Neuronal stem cell (in vitro differentiated cells): ENCODE results near the gene HFE. TPM values are rescaled to one million over a fixed set of nuclear protein-coding genes. Genes with fewer than 3 reads are reported as not detected.

Experiments used
- DNase-seq: peaks from one replicate; pipeline ENCODE4 v3.0.0-alpha.2; 2013; ENCODE audit warnings: low spot score
- H2AFZ ChIP-seq: one replicate; pipeline ENCODE4 v1.6.1; 2013; ENCODE audit warnings: mild to moderate bottlenecking, low read length, inconsistent platforms
- H2AK5ac ChIP-seq: 2 replicates; pipeline ENCODE4 v1.6.1; 2013; ENCODE audit warnings: low read depth, mild to moderate bottlenecking, inconsistent platforms, low read length, moderate library complexity, mixed read lengths
- H2BK120ac ChIP-seq: 2 replicates; pipeline ENCODE4 v1.6.1; 2013; ENCODE audit warnings: low read depth, mild to moderate bottlenecking, inconsistent platforms, low read length, moderate library complexity, mixed read lengths
- H2BK12ac ChIP-seq: one replicate; pipeline ENCODE4 v1.6.1; 2013; ENCODE audit warnings: low read length, inconsistent platforms
- H2BK15ac ChIP-seq: 2 replicates; pipeline ENCODE4 v1.6.1; 2013; ENCODE audit warnings: mild to moderate bottlenecking, low read length, inconsistent platforms, mixed read lengths
- H2BK5ac ChIP-seq: one replicate; pipeline ENCODE4 v1.6.1; 2013; ENCODE audit warnings: inconsistent platforms, mild to moderate bottlenecking, low read length, moderate library complexity
- H3K14ac ChIP-seq: one replicate; pipeline ENCODE4 v1.6.1; 2013; ENCODE audit warnings: low read length, inconsistent platforms
- H3K18ac ChIP-seq: 2 replicates; pipeline ENCODE4 v1.6.1; 2013; ENCODE audit warnings: low read length, inconsistent platforms
- H3K23ac ChIP-seq: 2 replicates; pipeline ENCODE4 v1.6.1; 2013; ENCODE audit warnings: low read depth, mild to moderate bottlenecking, mixed read lengths, low read length, inconsistent platforms; ENCODE audit not compliant: poor library complexity
- H3K27ac ChIP-seq: replicated peaks from 3 replicates; pipeline ENCODE4 v1.5.1; 2013; ENCODE audit warnings: low read length, inconsistent platforms
- H3K27me3 ChIP-seq, 3 experiments: 2 replicates each; pipeline ENCODE4 v1.6.1; 2013; ENCODE audit warnings: low read length in 3 of 3, mild to moderate bottlenecking in 2 of 3, inconsistent platforms in 1 of 3, low read depth in 1 of 3, mixed read lengths in 1 of 3, moderate library complexity in 1 of 3; ENCODE audit not compliant: control insufficient read depth in 3 of 3, insufficient read depth in 3 of 3
- H3K36me3 ChIP-seq, 2 donors: replicated peaks in 1 of 2; 2 replicates each; pipeline ENCODE4 v1.6.1; 2013; ENCODE audit warnings: low read length in 2 of 2; ENCODE audit not compliant: control insufficient read depth in 2 of 2, insufficient read depth in 2 of 2
- H3K4ac ChIP-seq: 2 replicates; pipeline ENCODE4 v1.6.1; 2013; ENCODE audit warnings: inconsistent platforms, mild to moderate bottlenecking, low read length, moderate library complexity
- H3K4me1 ChIP-seq, 2 donors: 1 replicate in 1 of 2; 2 replicates in 1 of 2; pipeline ENCODE4 v1.6.1; 2013; ENCODE audit warnings: low read length in 2 of 2, low read depth in 1 of 2; ENCODE audit not compliant: control insufficient read depth in 2 of 2, insufficient read depth in 1 of 2
- H3K4me2 ChIP-seq: one replicate; pipeline ENCODE4 v1.6.1; 2013; ENCODE audit warnings: mild to moderate bottlenecking, low read length, inconsistent platforms; ENCODE audit not compliant: insufficient read depth, poor library complexity, severe bottlenecking
- H3K4me3 ChIP-seq, 2 donors: 2 replicates each; pipeline ENCODE4 v1.5.1; 2013; ENCODE audit warnings: low read length in 2 of 2, mild to moderate bottlenecking in 2 of 2, inconsistent platforms in 1 of 2, moderate library complexity in 1 of 2
- H3K79me1 ChIP-seq: one replicate; pipeline ENCODE4 v1.6.1; 2013; ENCODE audit warnings: low read depth, mild to moderate bottlenecking, inconsistent platforms, low read length, moderate library complexity
- H3K9ac ChIP-seq: one replicate; pipeline ENCODE4 v1.6.1; 2013; ENCODE audit warnings: mild to moderate bottlenecking, low read depth, low read length, inconsistent platforms; ENCODE audit not compliant: poor library complexity
- H3K9me3 ChIP-seq, 2 donors: replicated peaks in 1 of 2; 2 replicates each; pipeline versions ENCODE3 to v1.6.1; 2013; ENCODE audit warnings: low read length in 2 of 2, mild to moderate bottlenecking in 2 of 2, inconsistent platforms in 1 of 2, low read depth in 1 of 2, mixed read lengths in 1 of 2, moderate library complexity in 1 of 2; ENCODE audit not compliant: control insufficient read depth in 2 of 2, insufficient read depth in 1 of 2
- H4K8ac ChIP-seq: one replicate; pipeline ENCODE4 v1.6.1; 2013; ENCODE audit warnings: low read depth, mild to moderate bottlenecking, inconsistent platforms, low read length, moderate library complexity
- H4K91ac ChIP-seq: one replicate; pipeline ENCODE4 v1.6.1; 2013; ENCODE audit warnings: low read length, low read depth, mild to moderate bottlenecking, inconsistent platforms; ENCODE audit not compliant: poor library complexity
- WGBS, 2 donors: extraction: QIAGEN DNeasy Blood & Tissue Kit; methylation state at CpG; one replicate each; pipeline ENCODE4 v1.1.7; 2013; ENCODE audit warnings: missing lambda C conversion rate in 2 of 2, mixed read lengths in 1 of 2; ENCODE audit not compliant: insufficient read length in 2 of 2, insufficient replicate concordance in 1 of 2; ENCODE audit errors: extremely low coverage in 2 of 2; 5-methylcytosine and 5-hydroxymethylcytosine counted together
- polyA plus RNA-seq, 2 experiments: library from polyadenylated mRNA; stranded (reverse); fragments of 200-250 nt; gene quantifications; one replicate each; pipeline ENCODE4 v1.2.3, GENCODE V29; 2013

The HFE gene
- polyA plus RNA-seq (2013, experiment 1 of 2): 0.54 TPM
- 0.35 TPM for polyA plus RNA-seq (2013, experiment 2 of 2)

GRCh38 chr6:26087284-26088115, at the start of gene HFE:
Gene HFE (plus strand): TSS chr6:26087429. CDS start chr6:26087441, 12 bp downstream.
- Histone ChIP-seq H3K79me1 (no peaks in the 10 kb centered on the region), H3K23ac (peak within 1 kb of the TSS; percentile 17), H3K9me3 (peaks cover under 1 to 2% of the 10 kb centered on the region in 2 donors), H4K8ac (no peak within 1 kb of the TSS), H3K36me3 (no peaks in the 10 kb centered on the region), H2BK5ac (no peak within 1 kb of the TSS), H2BK15ac (peak within 1 kb of the TSS; percentile 96), H3K4me2 (peak within 1 kb of the TSS; percentile 67), H2BK120ac (peak within 1 kb of the TSS; percentile 44), H3K4me3 (peak within 1 kb of the TSS; percentile 2 to 63), H3K27ac (no peak within 1 kb of the TSS), H3K9ac (no peak within 1 kb of the TSS), H2AFZ (peak within 1 kb of the TSS; percentile 81), H4K91ac (no peak within 1 kb of the TSS), H3K4me1 (peaks cover 0 to 3% of the 10 kb centered on the region in 2 donors), H3K14ac (no peak within 1 kb of the TSS), H3K27me3 (no peaks in the 10 kb centered on the region), H3K4ac (no peak within 1 kb of the TSS), H2BK12ac (no peak within 1 kb of the TSS), H3K18ac (peak within 1 kb of the TSS; percentile 20), H2AK5ac (no peak within 1 kb of the TSS)
- DNase-seq: no peak
- WGBS, 2 donors: no CpG with 5 or more reads among the region's 41 CpGs

GRCh38 chr6:26041946-26042345, 45.3 kb upstream of the HFE start:
- no CpG with 5 or more reads among the region's 1 CpG for WGBS, 2 donors
- H3K27ac ChIP-seq: no peak overlapping the region
- no peak for DNase-seq
- H3K14ac ChIP-seq: no peak overlapping the region
- no peak overlapping the region for H2BK15ac ChIP-seq
- H2BK12ac ChIP-seq: no peak overlapping the region
- no peaks in the 10 kb centered on the region for H3K79me1 ChIP-seq
- no peak overlapping the region for H2AK5ac ChIP-seq
- H3K4ac ChIP-seq: no peak overlapping the region
- H3K27me3 ChIP-seq: no peaks in the 10 kb centered on the region
- H3K9me3 ChIP-seq: peaks cover 0 to 7% of the 10 kb centered on the region in 2 donors
- no peak overlapping the region for H2AFZ ChIP-seq
- no peak overlapping the region for H3K18ac ChIP-seq
- no peak overlapping the region for H4K91ac ChIP-seq
- H3K4me2 ChIP-seq: no peak overlapping the region
- H4K8ac ChIP-seq: no peak overlapping the region
- no peak overlapping the region for H2BK120ac ChIP-seq
- H3K36me3 ChIP-seq: no peaks in the 10 kb centered on the region
- peaks cover 0 to 2% of the 10 kb centered on the region in 2 donors for H3K4me1 ChIP-seq
- H2BK5ac ChIP-seq: no peak overlapping the region
- H3K4me3 ChIP-seq: no peak overlapping the region
- no peak overlapping the region for H3K23ac ChIP-seq
- no peak overlapping the region for H3K9ac ChIP-seq

GRCh38 chr6:26043384-26044139, 43.7 kb upstream of the HFE start:
- H3K9ac ChIP-seq: peak overlapping the region; percentile 73
- H3K27me3 ChIP-seq: no peaks in the 10 kb centered on the region
- peak overlapping the region; percentile 39 to 80 for H3K4me3 ChIP-seq
- H2BK5ac ChIP-seq: peak overlapping the region; percentile 71
- H2AFZ ChIP-seq: no peak overlapping the region
- H2BK12ac ChIP-seq: no peak overlapping the region
- WGBS, 2 donors: no CpG with 5 or more reads among the region's 32 CpGs
- H3K4me1 ChIP-seq: peaks cover 0 to 2% of the 10 kb centered on the region in 2 donors
- peak; percentile 78 for DNase-seq
- H3K14ac ChIP-seq: no peak overlapping the region
- peak overlapping the region; percentile 92 for H3K18ac ChIP-seq
- no peaks in the 10 kb centered on the region for H3K79me1 ChIP-seq
- no peak overlapping the region for H3K4ac ChIP-seq
- H3K36me3 ChIP-seq: no peaks in the 10 kb centered on the region
- no peak overlapping the region for H4K91ac ChIP-seq
- H2BK120ac ChIP-seq: no peak overlapping the region
- H3K27ac ChIP-seq: peak overlapping the region; percentile 74
- peaks cover 0 to 7% of the 10 kb centered on the region in 2 donors for H3K9me3 ChIP-seq
- H3K4me2 ChIP-seq: peak overlapping the region; percentile 43
- H4K8ac ChIP-seq: no peak overlapping the region
- no peak overlapping the region for H3K23ac ChIP-seq
- H2BK15ac ChIP-seq: peak overlapping the region; percentile 73
- H2AK5ac ChIP-seq: peak overlapping the region; percentile 50
